NOMO-1 treated with DMSO at 0.1 percent for 48 hours (cell line): ENCODE measurements around the gene BNC2.

ENCODE experiments used
- DNase-seq: peaks from one replicate; lab custom pipeline; 2025; ENCODE audit not compliant: unreplicated experiment; lab: John Stamatoyannopoulos, UW

Gene BNC2

GRCh38 chr9:16639644-16640043 lies 230.8 kb downstream of the BNC2 start:
- no peak for DNase-seq

GRCh38 chr9:16637911-16638310 lies 232.6 kb downstream of the BNC2 start:
- no peak for DNase-seq

- DNase-seq = no peak
These were observed 233.3 kb downstream of the BNC2 start for GRCh38 chr9:16637218-16637617.

GRCh38 chr9:16633794-16634193 lies 236.7 kb downstream of the BNC2 start:
- no peak for DNase-seq

- DNase-seq = no peak
These were observed 242.1 kb downstream of the BNC2 start for GRCh38 chr9:16628413-16628812.

GRCh38 chr9:16627967-16628366 lies 242.5 kb downstream of the BNC2 start:
- DNase-seq = no peak

GRCh38 chr9:16627521-16627920 lies 242.9 kb downstream of the BNC2 start:
- no peak for DNase-seq

GRCh38 chr9:16626577-16627130 lies 243.8 kb downstream of the BNC2 start:
- DNase-seq = no peak

GRCh38 chr9:16625811-16626210 lies 244.7 kb downstream of the BNC2 start:
- DNase-seq = no peak

GRCh38 chr9:16625161-16625631 lies 245.3 kb downstream of the BNC2 start:
- no peak for DNase-seq

GRCh38 chr9:16624744-16625117 lies 245.7 kb downstream of the BNC2 start:
- no peak for DNase-seq

- DNase-seq = no peak
These were observed 246.3 kb downstream of the BNC2 start for GRCh38 chr9:16623989-16624743.

- no peak for DNase-seq
These were observed 247.9 kb downstream of the BNC2 start for GRCh38 chr9:16622541-16622940.

GRCh38 chr9:16619914-16620520 lies 250.5 kb downstream of the BNC2 start:
- DNase-seq = no peak

- no peak for DNase-seq
These were observed 251.1 kb downstream of the BNC2 start for GRCh38 chr9:16619402-16619801.

GRCh38 chr9:16618524-16618923 lies 251.9 kb downstream of the BNC2 start:
- no peak for DNase-seq

GRCh38 chr9:16616686-16617085 lies 253.8 kb downstream of the BNC2 start:
- DNase-seq = no peak

GRCh38 chr9:16615451-16615850 lies 255.0 kb downstream of the BNC2 start:
- no peak for DNase-seq

- no peak for DNase-seq
These were observed 256.9 kb downstream of the BNC2 start for GRCh38 chr9:16613605-16614004.

- DNase-seq = no peak
These were observed 257.4 kb downstream of the BNC2 start for GRCh38 chr9:16613051-16613450.

- DNase-seq = no peak
These were observed 257.8 kb downstream of the BNC2 start for GRCh38 chr9:16612627-16613026.

GRCh38 chr9:16611983-16612382 lies 258.5 kb downstream of the BNC2 start:
- DNase-seq = no peak
